ENCODE measurements around the gene MAF.

The MAF gene

GRCh38 chr16:79602628-79603014, 2.1 kb upstream of the MAF start:
- no peaks in the 10 kb centered on the region for H3K36me3 Mint-ChIP-seq
- H3K4me1 Mint-ChIP-seq, result peaks cover 16% of the 10 kb centered on the region
- no peak for DNase-seq (ENCODE audit: low spot score in 2 of 2)
- peaks cover 31% of the 10 kb centered on the region for H3K27me3 Mint-ChIP-seq
- no peak overlapping the region for H3K4me3 Mint-ChIP-seq
- H3K27ac Mint-ChIP-seq, result no peak overlapping the region
- ATAC-seq (ENCODE audit: low read depth), result no peak
- H3K9me3 Mint-ChIP-seq, result no peaks in the 10 kb centered on the region

DNA sequence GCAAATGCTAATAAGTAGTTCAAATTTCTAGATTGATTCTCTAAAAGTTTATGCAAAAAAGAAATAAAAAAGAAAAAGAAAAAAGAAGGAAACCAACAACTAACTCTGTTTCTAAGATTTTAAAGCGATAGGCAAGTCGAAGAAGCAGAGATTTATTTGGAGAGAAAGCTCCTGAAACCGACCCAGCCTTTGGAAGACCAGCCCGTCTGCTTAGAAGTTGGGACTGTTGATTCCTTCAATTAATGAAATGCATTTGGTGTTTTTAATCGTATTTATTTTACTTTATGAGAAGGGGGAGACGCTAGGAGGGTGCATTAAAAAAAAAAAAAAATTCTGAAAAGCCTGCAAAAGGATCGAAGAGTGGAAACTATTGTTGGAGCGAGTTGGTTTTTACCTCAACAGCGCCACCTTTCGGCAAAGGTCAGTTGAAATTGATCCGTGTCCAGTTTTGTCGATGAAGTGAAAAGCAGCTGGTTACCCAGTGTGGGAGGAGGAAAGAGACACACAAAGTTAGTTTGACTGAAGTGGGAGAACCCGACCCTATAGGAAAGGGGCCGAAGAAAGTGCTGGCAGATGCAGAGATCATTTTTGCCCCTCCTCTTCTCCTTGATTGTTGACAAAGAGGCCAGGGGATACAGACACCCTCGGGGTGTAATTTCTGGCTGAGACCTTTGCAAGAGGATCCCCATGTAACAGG, 1.5 kb upstream of the MAF start:
- no peak overlapping the region for H3K27ac Mint-ChIP-seq
- DNase-seq (ENCODE audit: low spot score in 2 of 2) (peak; percentile 52 to 64), ATAC-seq (ENCODE audit: low read depth) (no peak)
- peak overlapping the region; percentile 83 for H3K4me3 Mint-ChIP-seq
- no peaks in the 10 kb centered on the region for H3K9me3 Mint-ChIP-seq
- H3K36me3 Mint-ChIP-seq, result no peaks in the 10 kb centered on the region
- H3K27me3 Mint-ChIP-seq, result peaks cover 29% of the 10 kb centered on the region
- H3K4me1 Mint-ChIP-seq, result peaks cover 16% of the 10 kb centered on the region

- Mint-ChIP-seq H3K4me3 (peak overlapping the region; percentile 83), H3K9me3 (no peaks in the 10 kb centered on the region), H3K36me3 (no peaks in the 10 kb centered on the region), H3K27me3 (peaks cover 29% of the 10 kb centered on the region), H3K27ac (no peak overlapping the region), H3K4me1 (peaks cover 16% of the 10 kb centered on the region)
- no peak for ATAC-seq (ENCODE audit: low read depth)
- DNase-seq (ENCODE audit: low spot score in 2 of 2), result peak in 1 of 2 donors; percentile 18
Measured at GRCh38 chr16:79601092-79601930, 774 bp upstream of the MAF start.

- ATAC-seq (ENCODE audit: low read depth) (peak; percentile 61), DNase-seq (ENCODE audit: low spot score in 2 of 2) (peak; percentile 18 to 46)
- H3K4me1 Mint-ChIP-seq, result peaks cover 12% of the 10 kb centered on the region
- H3K9me3 Mint-ChIP-seq, result no peaks in the 10 kb centered on the region
- peak overlapping the region; percentile 83 for H3K4me3 Mint-ChIP-seq
- peaks cover 28% of the 10 kb centered on the region for H3K27me3 Mint-ChIP-seq
- H3K27ac Mint-ChIP-seq, result peak overlapping the region; percentile 48
- H3K36me3 Mint-ChIP-seq, result no peaks in the 10 kb centered on the region
Measured at GRCh38 chr16:79599837-79600637, 500 bp downstream of the MAF start.

DNA sequence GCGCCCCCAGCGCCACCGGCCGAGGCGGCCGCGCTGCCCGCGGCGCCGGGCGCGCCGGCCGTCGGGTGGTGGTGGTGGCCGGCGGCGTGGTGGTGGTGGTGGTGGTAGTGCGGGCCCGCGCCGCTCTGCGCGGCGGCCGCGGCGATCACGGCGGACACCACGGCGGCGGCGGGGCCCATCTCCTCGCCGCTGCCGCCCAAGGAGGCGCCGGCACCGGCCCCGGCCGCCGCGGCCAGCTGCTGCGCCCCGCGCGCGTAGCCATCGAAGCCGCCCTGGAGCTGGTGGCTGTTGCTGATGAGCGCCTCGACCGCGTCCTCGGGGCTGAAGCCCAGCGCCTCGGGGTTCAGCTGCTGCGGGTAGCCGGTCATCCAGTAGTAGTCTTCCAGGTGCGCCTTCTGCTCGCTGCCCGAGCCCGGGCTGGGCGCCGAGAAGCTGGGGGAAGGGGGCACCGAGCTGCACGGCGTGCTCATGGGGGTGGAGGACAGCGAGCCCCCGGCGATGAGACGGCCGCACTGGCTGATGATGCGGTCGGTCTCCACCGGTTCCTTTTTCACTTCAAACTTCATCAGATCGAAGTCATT, 1.2 kb downstream of the MAF start:
- Mint-ChIP-seq H3K9me3 (no peaks in the 10 kb centered on the region), H3K4me1 (peaks cover 12% of the 10 kb centered on the region), H3K27me3 (peaks cover 28% of the 10 kb centered on the region), H3K4me3 (peak overlapping the region; percentile 72), H3K27ac (no peak overlapping the region), H3K36me3 (no peaks in the 10 kb centered on the region)
- DNase-seq (ENCODE audit: low spot score in 2 of 2) (peak in 1 of 2 donors; percentile 20), ATAC-seq (ENCODE audit: low read depth) (no peak)

DNA sequence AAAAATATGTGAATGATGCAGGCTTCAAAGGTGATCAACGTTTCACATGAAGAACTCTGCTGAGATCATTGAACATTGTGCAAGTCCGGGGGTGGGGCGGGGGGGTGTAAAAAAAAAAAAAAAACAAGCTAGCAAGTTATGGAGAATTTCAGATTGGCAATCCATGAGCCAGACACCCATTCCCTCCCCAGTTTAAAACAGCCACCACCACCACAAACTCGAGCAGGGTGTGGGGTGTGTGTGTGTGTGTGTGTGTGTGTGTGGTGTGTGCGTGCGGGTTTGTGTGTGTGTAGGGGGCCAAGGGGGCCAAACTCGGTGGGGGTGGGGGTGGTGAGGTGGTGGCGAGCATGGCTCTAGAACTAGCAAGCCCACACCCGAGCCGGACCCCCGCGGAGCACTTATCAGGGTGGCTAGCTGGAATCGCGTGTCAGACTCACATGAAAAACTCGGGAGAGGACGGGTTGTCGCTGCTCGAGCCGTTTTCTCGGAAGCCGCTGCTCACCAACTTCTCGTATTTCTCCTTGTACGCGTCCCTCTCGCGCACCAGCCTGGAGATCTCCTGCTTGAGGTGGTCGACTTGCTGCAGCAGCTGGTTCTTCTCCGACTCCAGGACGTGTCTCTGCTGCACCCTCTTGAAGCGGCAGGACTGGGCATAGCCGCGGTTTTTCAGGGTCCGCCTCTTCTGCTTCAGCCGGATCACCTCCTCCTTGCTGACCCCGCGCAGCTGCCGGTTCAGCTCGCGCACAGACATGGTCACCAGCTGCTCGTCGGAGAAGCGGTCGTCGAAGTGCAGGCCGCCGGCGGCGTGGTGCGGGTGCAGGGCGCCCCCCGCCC, 2.0 kb downstream of the MAF start:
- Mint-ChIP-seq H3K27ac (no peak overlapping the region), H3K27me3 (peaks cover 24% of the 10 kb centered on the region), H3K4me3 (peak overlapping the region; percentile 38), H3K9me3 (no peaks in the 10 kb centered on the region), H3K36me3 (no peaks in the 10 kb centered on the region), H3K4me1 (peaks cover 12% of the 10 kb centered on the region)
- ATAC-seq (ENCODE audit: low read depth) (no peak), DNase-seq (ENCODE audit: low spot score in 2 of 2) (peak in 1 of 2 donors; percentile 18)

GRCh38 chr16:79598063-79598347, 2.5 kb downstream of the MAF start:
- Mint-ChIP-seq H3K9me3 (no peaks in the 10 kb centered on the region), H3K36me3 (no peaks in the 10 kb centered on the region), H3K4me1 (peaks cover 12% of the 10 kb centered on the region), H3K4me3 (no peak overlapping the region), H3K27me3 (peaks cover 23% of the 10 kb centered on the region), H3K27ac (no peak overlapping the region)
- no peak for ATAC-seq (ENCODE audit: low read depth)
- DNase-seq (ENCODE audit: low spot score in 2 of 2), result no peak

DNA sequence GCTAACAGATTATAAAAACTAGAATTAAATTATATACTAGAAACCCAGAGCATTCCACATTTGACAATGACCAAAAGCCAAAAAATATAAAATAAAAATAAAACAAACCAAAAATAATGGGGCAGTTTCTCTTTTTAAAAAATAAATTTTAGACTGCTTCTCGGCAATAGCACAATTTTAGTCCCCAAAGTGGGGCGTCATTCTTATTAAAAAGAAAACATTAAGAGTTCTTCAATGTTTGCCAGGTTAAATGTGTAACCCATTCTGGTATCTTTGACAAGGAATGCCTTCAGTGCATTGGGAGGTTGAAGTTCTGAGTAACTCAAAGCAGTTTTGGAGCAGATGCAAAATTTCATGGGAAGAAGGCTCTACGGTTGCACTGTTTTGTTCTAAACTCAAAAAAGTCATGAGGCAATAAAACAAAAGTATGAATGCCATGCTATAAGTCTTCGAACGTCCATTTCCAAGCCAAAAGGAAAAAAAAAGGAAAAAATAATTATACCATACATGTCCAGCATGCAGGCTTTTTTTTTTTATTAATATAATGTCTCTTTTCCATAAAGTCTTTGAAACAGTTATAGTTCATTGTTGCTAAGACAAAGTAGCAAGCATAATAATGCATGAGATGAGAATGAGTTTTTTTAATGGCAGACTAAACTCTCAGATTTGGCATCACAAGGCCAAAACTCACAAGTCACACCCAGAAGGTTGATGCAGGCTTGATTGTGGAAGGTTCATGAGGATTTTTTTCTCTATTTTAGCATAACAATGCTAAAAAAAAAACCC, 3.1 kb downstream of the MAF start:
- Mint-ChIP-seq H3K9me3 (no peaks in the 10 kb centered on the region), H3K27ac (no peak overlapping the region), H3K4me1 (peaks cover 12% of the 10 kb centered on the region), H3K36me3 (no peaks in the 10 kb centered on the region), H3K27me3 (peaks cover 20% of the 10 kb centered on the region), H3K4me3 (no peak overlapping the region)
- DNase-seq (ENCODE audit: low spot score in 2 of 2), result no peak
- ATAC-seq (ENCODE audit: low read depth), result no peak

DNA sequence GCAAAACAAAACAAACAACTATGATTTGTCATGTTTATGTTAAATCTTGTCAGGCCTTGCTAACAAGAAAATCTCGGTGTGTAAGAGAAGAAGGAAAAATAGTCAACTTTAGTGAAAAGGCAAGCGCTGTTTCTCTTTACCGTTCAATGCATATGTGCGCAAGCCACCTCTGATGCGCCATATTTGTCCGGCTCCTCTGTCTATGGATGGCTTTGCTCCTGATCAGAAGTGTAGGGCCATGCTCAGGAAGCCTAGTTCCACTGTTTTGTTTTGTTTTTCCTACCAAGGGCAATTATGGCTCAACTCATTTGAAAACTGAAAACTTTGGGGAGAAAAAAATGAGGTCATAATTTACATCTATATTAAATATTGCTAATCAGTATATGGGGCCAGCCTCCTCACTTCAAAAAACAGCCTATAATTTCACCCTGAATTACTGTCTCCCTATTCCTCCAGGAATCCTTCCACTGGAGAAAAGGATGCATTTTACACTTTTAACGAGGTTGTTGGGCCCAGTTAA, 4.5 kb downstream of the MAF start:
- peaks cover 19% of the 10 kb centered on the region for H3K27me3 Mint-ChIP-seq
- peaks cover 5% of the 10 kb centered on the region for H3K4me1 Mint-ChIP-seq
- no peak overlapping the region for H3K4me3 Mint-ChIP-seq
- ATAC-seq (ENCODE audit: low read depth) (no peak), DNase-seq (ENCODE audit: low spot score in 2 of 2) (no peak)
- no peak overlapping the region for H3K27ac Mint-ChIP-seq
- no peaks in the 10 kb centered on the region for H3K36me3 Mint-ChIP-seq
- no peaks in the 10 kb centered on the region for H3K9me3 Mint-ChIP-seq

DNA sequence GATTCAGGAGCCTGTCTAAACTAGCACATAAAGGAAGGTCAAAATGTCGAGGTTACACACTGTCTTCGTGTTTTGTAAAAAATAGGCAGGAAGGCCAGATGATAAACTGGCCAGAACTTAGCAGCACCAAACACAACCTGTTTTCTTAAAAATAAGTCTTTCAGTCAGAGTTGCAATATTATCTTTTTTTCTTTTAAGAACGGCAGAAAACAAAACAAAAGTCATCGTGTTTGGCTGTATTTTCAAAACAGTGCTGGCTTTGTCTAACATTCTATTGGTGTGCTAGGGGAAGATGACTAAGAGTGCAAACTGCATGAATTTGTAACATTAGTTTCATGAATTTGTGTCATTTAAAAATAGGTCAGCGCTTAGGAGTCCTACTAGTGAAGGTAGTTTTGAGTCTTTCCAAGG, 5.3 kb downstream of the MAF start:
- H3K36me3 Mint-ChIP-seq, result no peaks in the 10 kb centered on the region
- ATAC-seq (ENCODE audit: low read depth) (no peak), DNase-seq (ENCODE audit: low spot score in 2 of 2) (no peak)
- peaks cover 16% of the 10 kb centered on the region for H3K27me3 Mint-ChIP-seq
- no peaks in the 10 kb centered on the region for H3K9me3 Mint-ChIP-seq
- no peak overlapping the region for H3K4me3 Mint-ChIP-seq
- H3K4me1 Mint-ChIP-seq, result peaks cover under 1% of the 10 kb centered on the region
- no peak overlapping the region for H3K27ac Mint-ChIP-seq

DNA sequence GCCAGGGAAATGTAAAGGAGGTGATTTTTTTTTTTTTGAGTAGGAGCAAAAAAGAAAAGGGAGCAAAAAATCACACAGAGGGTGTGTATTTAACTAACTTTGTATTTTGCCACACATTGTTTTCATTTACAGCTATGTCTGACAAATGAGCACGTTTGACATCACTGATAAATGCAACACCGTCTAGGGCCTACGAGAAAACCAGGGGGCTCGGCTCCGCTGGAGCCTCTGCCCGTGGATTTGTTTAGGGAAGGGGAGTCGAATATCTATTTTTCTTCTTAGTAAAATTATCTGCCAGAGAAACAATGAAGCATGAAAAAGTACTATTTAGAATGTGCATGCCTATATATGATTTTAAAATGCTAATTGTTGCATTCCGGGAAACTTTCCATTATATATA, 6.8 kb downstream of the MAF start:
- Mint-ChIP-seq H3K27me3 (peaks cover 14% of the 10 kb centered on the region), H3K27ac (no peak overlapping the region), H3K36me3 (no peaks in the 10 kb centered on the region), H3K9me3 (no peaks in the 10 kb centered on the region), H3K4me1 (no peaks in the 10 kb centered on the region), H3K4me3 (no peak overlapping the region)
- DNase-seq (ENCODE audit: low spot score in 2 of 2) (no peak), ATAC-seq (ENCODE audit: low read depth) (no peak)

GRCh38 chr16:79593074-79593531, 7.4 kb downstream of the MAF start:
- H3K4me1 Mint-ChIP-seq, result no peaks in the 10 kb centered on the region
- no peak for ATAC-seq (ENCODE audit: low read depth)
- H3K27me3 Mint-ChIP-seq, result peaks cover 13% of the 10 kb centered on the region
- H3K27ac Mint-ChIP-seq, result no peak overlapping the region
- no peaks in the 10 kb centered on the region for H3K9me3 Mint-ChIP-seq
- no peak overlapping the region for H3K4me3 Mint-ChIP-seq
- H3K36me3 Mint-ChIP-seq, result no peaks in the 10 kb centered on the region
- no peak for DNase-seq (ENCODE audit: low spot score in 2 of 2)
